HTR-8/SVneo (cell line): ENCODE results near the gene ARID3B.

Source experiments
- DNase-seq: peaks from one replicate; pipeline ENCODE4 v3.0.0; 2011; ENCODE audit warnings: low spot score, mixed read lengths; ENCODE audit not compliant: insufficient read length
- FAIRE-seq: peaks from 2 replicates; lab custom pipeline; 2011; peaks lifted over from hg19 to GRCh38; lab: Jason Lieb, UNC

Gene ARID3B

GRCh38 chr15:74632601-74633000 lies 91.6 kb downstream of the ARID3B start:
- FAIRE-seq (no peak), DNase-seq (no peak)

GRCh38 chr15:74633781-74634180 lies 92.8 kb downstream of the ARID3B start:
- DNase-seq = no peak
- no peak for FAIRE-seq

- FAIRE-seq = peak; percentile 84
- peak; percentile 69 for DNase-seq
These were observed 94.2 kb downstream of the ARID3B start for GRCh38 chr15:74635228-74635627.

- FAIRE-seq (no peak), DNase-seq (no peak)
These were observed 96.0 kb downstream of the ARID3B start for GRCh38 chr15:74636984-74637383.

- FAIRE-seq (no peak), DNase-seq (no peak)
These were observed 100.1 kb downstream of the ARID3B start for GRCh38 chr15:74641151-74641550.

GRCh38 chr15:74642348-74642733 lies 101.3 kb downstream of the ARID3B start:
- DNase-seq (no peak), FAIRE-seq (no peak)

GRCh38 chr15:74642734-74643664 lies 102.0 kb downstream of the ARID3B start:
- FAIRE-seq (no peak), DNase-seq (no peak)

GRCh38 chr15:74643665-74644204 lies 102.7 kb downstream of the ARID3B start:
- DNase-seq (no peak), FAIRE-seq (no peak)

GRCh38 chr15:74646480-74646879 lies 105.5 kb downstream of the ARID3B start:
- no peak for DNase-seq

More at GRCh38 chr15:74646480-74646879, 105.5 kb downstream of the ARID3B start:
- no peak for FAIRE-seq
